Parathyroid adenoma (tissue), 2 donors: ENCODE data around the gene TRPV2.
"Not testable (repeated sequence)": the region's sequence is repeated elsewhere in the genome, so short reads cannot be mapped to it uniquely, and the experiment has no call there.

Source experiments
- H2AFZ ChIP-seq: fragments of 300-600 bp; sonication (generic); one replicate; pipeline ENCODE4 v1.7.0; 2017; ENCODE audit warnings: antibody characterized with exemption, mild to moderate bottlenecking
- H3K27ac ChIP-seq: fragments of 300-600 bp; sonication (generic); one replicate; pipeline ENCODE4 v1.7.0; 2017
- H3K27me3 ChIP-seq: fragments of 300-600 bp; sonication (generic); one replicate; pipeline ENCODE4 v1.7.0; 2017; ENCODE audit warnings: low read length; ENCODE audit not compliant: control insufficient read depth, insufficient read depth
- H3K36me3 ChIP-seq: fragments of 300-600 bp; sonication (generic); one replicate; pipeline ENCODE4 v1.7.0; 2017; ENCODE audit warnings: low read length; ENCODE audit not compliant: control insufficient read depth, insufficient read depth
- H3K4me1 ChIP-seq: fragments of 300-600 bp; sonication (generic); one replicate; pipeline ENCODE4 v1.7.0; 2017; ENCODE audit warnings: control low read depth
- H3K4me2 ChIP-seq: fragments of 300-600 bp; sonication (generic); one replicate; pipeline ENCODE4 v1.7.0; 2017; ENCODE audit warnings: low read length
- H3K4me3 ChIP-seq: fragments of 300-600 bp; sonication (generic); one replicate; pipeline ENCODE4 v1.7.0; 2017; ENCODE audit warnings: low read depth, low read length
- H3K79me2 ChIP-seq: fragments of 300-600 bp; sonication (generic); one replicate; pipeline ENCODE4 v1.7.0; 2017; ENCODE audit warnings: control low read depth
- H3K9ac ChIP-seq: fragments of 300-600 bp; sonication (generic); one replicate; pipeline ENCODE4 v1.7.0; 2017; ENCODE audit warnings: mild to moderate bottlenecking
- H3K9me3 ChIP-seq: fragments of 300-600 bp; sonication (generic); one replicate; pipeline ENCODE4 v1.7.0; 2017; ENCODE audit warnings: low read length; ENCODE audit not compliant: control insufficient read depth
- TF ChIP-seq, protein P1 (sequence below): fragments of 300-600 bp; sonication (generic); IDR thresholded peaks from one replicate; pipeline ENCODE4 v1.7.0; 2017; ENCODE audit warnings: antibody characterized with exemption, mild to moderate bottlenecking
- donor health status: primary hyperparathyroidism.

Gene TRPV2

DNA sequence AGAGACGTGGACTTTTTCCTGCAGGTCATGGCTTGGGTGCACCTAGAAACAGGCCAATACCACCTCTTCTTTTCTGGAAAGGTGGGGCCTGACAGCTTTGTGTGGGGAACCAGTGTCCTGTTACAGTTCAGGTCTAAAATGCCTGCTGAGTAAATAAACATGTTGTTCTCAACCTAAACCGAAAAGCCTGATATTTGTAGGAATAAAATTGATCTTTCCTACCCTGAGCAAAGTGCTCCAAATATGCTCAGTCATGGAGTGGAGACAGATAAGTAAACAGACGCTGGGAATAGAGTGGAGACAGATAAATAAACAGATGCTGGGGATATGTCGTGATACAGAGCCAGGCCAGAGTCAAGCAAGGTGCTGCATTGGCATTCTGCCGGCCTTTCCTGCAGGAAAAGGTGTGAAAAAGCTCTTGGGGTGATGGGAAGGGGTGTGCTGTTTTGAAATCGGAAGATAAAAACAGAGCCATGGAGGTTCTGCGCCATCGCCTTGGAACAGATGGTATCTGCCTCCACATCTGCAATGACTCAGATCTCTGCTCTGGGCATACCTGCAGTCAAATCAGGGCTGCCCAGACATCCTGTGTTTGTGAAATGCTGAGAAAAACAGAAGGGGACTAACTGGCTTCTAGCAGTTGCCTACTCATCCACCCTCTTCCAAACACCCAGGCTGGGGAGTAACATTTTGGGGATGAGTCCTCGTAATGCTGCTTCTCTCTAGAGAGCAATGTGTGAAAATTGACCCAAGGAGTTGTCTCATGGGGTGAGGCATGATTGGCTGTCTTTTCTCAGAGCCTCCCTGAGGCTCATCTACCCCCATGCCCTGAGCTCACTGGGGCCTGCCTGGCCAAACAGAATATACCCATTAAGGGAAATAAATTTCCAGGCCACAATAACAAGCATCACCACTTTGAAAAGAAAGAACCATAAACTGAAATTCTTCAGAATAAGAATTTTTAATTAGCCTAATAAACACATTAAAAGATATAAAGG, 16.8 kb upstream of the TRPV2 start:
- Histone ChIP-seq H3K27ac (peak overlapping the region; percentile 96), H3K27me3 (no peaks in the 10 kb centered on the region), H3K36me3 (no peaks in the 10 kb centered on the region), H3K9me3 (no peaks in the 10 kb centered on the region), H2AFZ (peak overlapping the region; percentile 82), H3K4me1 (peaks cover 41% of the 10 kb centered on the region), H3K79me2 (no peaks in the 10 kb centered on the region), H3K9ac (no peak overlapping the region), H3K4me3 (peak overlapping the region; percentile 12), H3K4me2 (peak overlapping the region; percentile 50)
- TF ChIP-seq, protein P1, sequence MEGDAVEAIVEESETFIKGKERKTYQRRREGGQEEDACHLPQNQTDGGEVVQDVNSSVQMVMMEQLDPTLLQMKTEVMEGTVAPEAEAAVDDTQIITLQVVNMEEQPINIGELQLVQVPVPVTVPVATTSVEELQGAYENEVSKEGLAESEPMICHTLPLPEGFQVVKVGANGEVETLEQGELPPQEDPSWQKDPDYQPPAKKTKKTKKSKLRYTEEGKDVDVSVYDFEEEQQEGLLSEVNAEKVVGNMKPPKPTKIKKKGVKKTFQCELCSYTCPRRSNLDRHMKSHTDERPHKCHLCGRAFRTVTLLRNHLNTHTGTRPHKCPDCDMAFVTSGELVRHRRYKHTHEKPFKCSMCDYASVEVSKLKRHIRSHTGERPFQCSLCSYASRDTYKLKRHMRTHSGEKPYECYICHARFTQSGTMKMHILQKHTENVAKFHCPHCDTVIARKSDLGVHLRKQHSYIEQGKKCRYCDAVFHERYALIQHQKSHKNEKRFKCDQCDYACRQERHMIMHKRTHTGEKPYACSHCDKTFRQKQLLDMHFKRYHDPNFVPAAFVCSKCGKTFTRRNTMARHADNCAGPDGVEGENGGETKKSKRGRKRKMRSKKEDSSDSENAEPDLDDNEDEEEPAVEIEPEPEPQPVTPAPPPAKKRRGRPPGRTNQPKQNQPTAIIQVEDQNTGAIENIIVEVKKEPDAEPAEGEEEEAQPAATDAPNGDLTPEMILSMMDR = no peak

DNA sequence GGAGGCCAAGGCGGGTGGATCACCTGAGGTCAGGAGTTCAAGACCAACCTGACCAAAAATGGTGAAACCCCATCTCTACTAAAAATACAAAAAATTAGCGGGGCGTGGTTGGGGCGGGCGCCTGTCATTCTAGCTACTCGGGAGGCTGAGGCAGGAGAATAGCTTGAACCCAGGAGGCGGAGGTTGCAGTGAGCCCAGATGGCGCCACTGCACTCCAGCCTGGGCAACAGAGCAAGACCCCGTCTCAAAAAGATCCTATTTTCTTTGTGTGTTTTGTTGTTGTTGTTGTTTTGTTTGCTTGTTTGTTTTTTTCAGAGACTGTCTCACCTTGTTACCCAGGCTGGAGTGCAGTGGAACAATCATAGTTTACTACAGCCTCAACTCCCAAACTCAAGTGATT, 11.5 kb upstream of the TRPV2 start:
- not testable (repeated sequence) for H3K27me3 ChIP-seq, H3K79me2 ChIP-seq, H3K9ac ChIP-seq, H3K4me2 ChIP-seq, H3K27ac ChIP-seq, H2AFZ ChIP-seq, H3K9me3 ChIP-seq, H3K4me3 ChIP-seq, H3K36me3 ChIP-seq
- peaks cover 19% of the 10 kb centered on the region for H3K4me1 ChIP-seq

DNA sequence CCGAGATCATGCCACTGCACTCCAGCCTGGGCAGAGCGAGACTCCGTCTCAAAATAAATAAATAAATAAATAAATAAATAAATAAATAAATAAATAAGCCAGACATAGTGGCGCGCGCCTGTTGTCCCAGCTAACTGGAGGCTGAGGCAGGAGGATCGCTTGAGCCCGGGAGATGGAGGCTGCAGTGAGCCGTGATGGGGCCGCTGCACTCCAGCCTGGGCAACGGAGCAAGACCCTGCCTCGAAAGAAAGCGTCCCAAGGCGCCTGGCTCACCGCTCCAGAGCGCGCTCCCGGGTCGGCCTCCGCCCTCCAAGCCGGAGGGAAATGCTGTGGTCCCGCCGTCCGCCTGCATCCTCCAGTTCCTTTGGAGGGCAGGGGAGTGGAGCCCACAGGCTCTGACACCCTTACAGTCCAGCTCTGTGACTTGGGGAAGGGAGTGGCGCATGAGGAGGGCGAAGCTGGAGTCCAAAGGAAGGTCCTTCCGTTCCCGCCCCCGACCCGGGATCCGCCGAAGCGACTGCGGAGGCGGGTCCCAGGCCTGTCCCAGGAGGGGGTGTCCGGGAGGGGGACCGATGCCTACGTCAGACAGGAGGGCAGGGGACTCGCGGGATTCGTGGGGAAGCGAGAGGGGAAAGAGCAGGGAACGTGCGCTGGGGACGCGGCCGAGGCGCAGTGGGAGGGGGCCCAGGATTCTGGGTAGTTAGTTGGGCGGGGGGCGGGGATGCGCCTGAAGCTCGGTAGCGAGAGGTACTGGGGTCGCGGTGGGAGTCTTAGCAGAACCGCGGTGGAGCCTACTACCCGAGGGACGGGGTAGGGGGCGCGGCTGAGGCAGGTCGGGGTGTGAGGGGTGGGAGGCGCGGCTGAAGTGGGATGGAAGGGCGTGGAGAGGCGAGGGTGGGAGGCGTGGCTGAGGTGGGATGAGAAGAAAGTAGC, 8.4 kb upstream of the TRPV2 start:
- H2AFZ ChIP-seq = peak overlapping the region; percentile 99
- H3K4me3 ChIP-seq = peak overlapping the region; percentile 54
- no peaks in the 10 kb centered on the region for H3K4me1 ChIP-seq
- no peaks in the 10 kb centered on the region for H3K9me3 ChIP-seq
- H3K27me3 ChIP-seq = no peaks in the 10 kb centered on the region
- peak overlapping the region; percentile 74 for H3K4me2 ChIP-seq
- H3K9ac ChIP-seq = peak overlapping the region; percentile 35
- H3K27ac ChIP-seq = peak overlapping the region; percentile 88
- no peaks in the 10 kb centered on the region for H3K36me3 ChIP-seq
- no peaks in the 10 kb centered on the region for H3K79me2 ChIP-seq
- TF ChIP-seq, protein P1 = no peak

DNA sequence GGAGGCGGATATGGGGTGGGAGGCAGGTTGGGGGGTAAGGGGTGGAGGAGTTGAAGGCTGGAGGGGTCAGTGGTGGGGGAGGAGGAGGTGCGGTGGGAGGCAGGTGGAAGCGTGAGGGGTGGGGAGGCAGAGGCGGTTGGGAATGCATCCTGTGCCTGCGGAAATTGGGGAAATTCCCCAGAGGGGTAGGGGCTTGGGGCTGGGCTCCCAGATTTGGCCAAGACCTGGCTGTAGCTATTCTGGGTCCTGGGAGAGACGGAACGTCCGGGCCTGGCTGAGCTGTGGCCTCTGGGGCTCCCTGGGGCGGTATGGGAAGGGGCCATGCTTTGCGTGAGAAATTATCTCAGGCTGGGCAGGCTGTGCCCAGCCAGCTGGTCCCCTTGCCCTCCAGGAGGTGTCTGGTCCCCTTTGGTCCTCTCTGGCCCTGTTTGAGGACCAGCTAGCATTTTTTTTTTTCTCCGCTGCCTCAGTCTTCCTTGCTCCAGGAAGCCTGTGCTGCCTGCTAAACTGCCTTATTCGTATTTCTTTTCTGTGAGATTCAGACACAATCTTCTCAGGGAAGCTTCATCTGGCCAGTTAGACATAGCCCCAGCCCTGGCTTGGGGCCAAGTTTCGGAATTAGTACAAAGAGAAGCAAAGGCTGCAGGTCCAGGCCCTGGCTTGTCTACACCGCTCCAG, 7.3 kb upstream of the TRPV2 start:
- Histone ChIP-seq H3K4me3 (peak overlapping the region; percentile 22), H3K27ac (peak overlapping the region; percentile 77), H3K36me3 (no peaks in the 10 kb centered on the region), H3K79me2 (no peaks in the 10 kb centered on the region), H3K27me3 (no peaks in the 10 kb centered on the region), H2AFZ (peak overlapping the region; percentile 73), H3K9me3 (no peaks in the 10 kb centered on the region), H3K4me1 (no peaks in the 10 kb centered on the region), H3K4me2 (peak overlapping the region; percentile 17), H3K9ac (no peak overlapping the region)
- TF ChIP-seq, protein P1 = no peak
